ENCODE data around the gene RASD1.

RASD1 gene

GRCh38 chr17:17510456-17511292 lies 14.5 kb upstream of the RASD1 start:
- DNase-seq (ENCODE audit: low read depth), result no peak

- DNase-seq (ENCODE audit: low read depth), result no peak
Measured at GRCh38 chr17:17509601-17510425, 13.6 kb upstream of the RASD1 start.

- no peak for DNase-seq (ENCODE audit: low read depth)
Measured at GRCh38 chr17:17508646-17509591, 12.7 kb upstream of the RASD1 start.

- no peak for DNase-seq (ENCODE audit: low read depth)
Measured at GRCh38 chr17:17508019-17508535, 11.9 kb upstream of the RASD1 start.

GRCh38 chr17:17507465-17508011 lies 11.3 kb upstream of the RASD1 start:
- no peak for DNase-seq (ENCODE audit: low read depth)

GRCh38 chr17:17506893-17507464 lies 10.8 kb upstream of the RASD1 start:
- DNase-seq (ENCODE audit: low read depth), result no peak

- no peak for DNase-seq (ENCODE audit: low read depth)
Measured at GRCh38 chr17:17506181-17506741, 10.1 kb upstream of the RASD1 start.

GRCh38 chr17:17505610-17506171 lies 9.5 kb upstream of the RASD1 start:
- DNase-seq (ENCODE audit: low read depth), result no peak

- no peak for DNase-seq (ENCODE audit: low read depth)
Measured at GRCh38 chr17:17505151-17505550, 9.0 kb upstream of the RASD1 start.

- DNase-seq (ENCODE audit: low read depth), result no peak
Measured at GRCh38 chr17:17504341-17505140, 8.3 kb upstream of the RASD1 start.

GRCh38 chr17:17503566-17504130 lies 7.5 kb upstream of the RASD1 start:
- DNase-seq (ENCODE audit: low read depth), result no peak

GRCh38 chr17:17502741-17503565 lies 6.8 kb upstream of the RASD1 start:
- no peak for DNase-seq (ENCODE audit: low read depth)

GRCh38 chr17:17500999-17501605 lies 4.9 kb upstream of the RASD1 start:
- DNase-seq (ENCODE audit: low read depth), result no peak

GRCh38 chr17:17499402-17500145 lies 3.4 kb upstream of the RASD1 start:
- no peak for DNase-seq (ENCODE audit: low read depth)

GRCh38 chr17:17498606-17499301 lies 2.6 kb upstream of the RASD1 start:
- no peak for DNase-seq (ENCODE audit: low read depth)

GRCh38 chr17:17497845-17498520 lies 1.8 kb upstream of the RASD1 start:
- no peak for DNase-seq (ENCODE audit: low read depth)

All from stimulated activated CD4-positive, alpha-beta T cell treated with anti-CD3 and anti-CD28 coated beads, Interleukin-2, amount 100 ng/mL, for 4 hours (primary cell).